GM12878 (cell line): Measurements from ENCODE around the gene ALDH3B2.

ENCODE experiments used
- ASH2L ChIP-seq: fragments of 300-600, 200-600 bp; sonication (generic); IDR thresholded peaks from 2 replicates; pipeline ENCODE4 v1.6.1; 2017; ENCODE audit warnings: low read depth, mild to moderate bottlenecking, borderline replicate concordance
- BHLHE40 ChIP-seq, 2 experiments: fragments of 450-650 bp in 1 of 2; IDR thresholded peaks; 2 replicates each; pipeline ENCODE4 v1.6.1; 2011 to 2017; ENCODE audit warnings: low read depth in 2 of 2, borderline replicate concordance in 1 of 2, improper control_type of control experiment in 1 of 2, low read length in 1 of 2, mild to moderate bottlenecking in 1 of 2
- CEBPZ ChIP-seq: fragments of 150-350 bp; IDR thresholded peaks from 2 replicates; pipeline ENCODE4 v1.6.1; 2016; ENCODE audit warnings: low read depth, low read length
- CHD1 ChIP-seq: IDR thresholded peaks from 2 replicates; pipeline ENCODE4 v1.6.1; 2012; ENCODE audit warnings: low read depth, low read length, improper control_type of control experiment
- CREB1 ChIP-seq: IDR thresholded peaks from 2 replicates; pipeline ENCODE4 v1.6.1; 2012; ENCODE audit warnings: low read depth, mild to moderate bottlenecking, inconsistent platforms
- CTCF ChIP-seq, 3 experiments: IDR thresholded peaks in 2 of 3; conservative IDR thresholded peaks in 1 of 3; 2 replicates each; pipeline ENCODE4 v1.5.1; 2011; ENCODE audit warnings: low read depth in 3 of 3, low read length in 3 of 3, mild to moderate bottlenecking in 3 of 3, control low read depth in 2 of 3, moderate library complexity in 2 of 3, inconsistent platforms in 1 of 3, mixed read lengths in 1 of 3; ENCODE audit not compliant: control insufficient read depth in 2 of 3, insufficient read depth in 1 of 3; ENCODE audit errors: extremely low read depth in 1 of 3
- HCFC1 ChIP-seq: fragments of 150-350 bp; IDR thresholded peaks from 2 replicates; pipeline ENCODE4 v1.6.1; 2014; ENCODE audit warnings: low read length
- NFYA ChIP-seq: IDR thresholded peaks from 2 replicates; pipeline ENCODE4 v1.6.1; 2011; ENCODE audit warnings: low read depth, mild to moderate bottlenecking, low read length, improper control_type of control experiment, borderline replicate concordance
- POLR2A ChIP-seq: IDR thresholded peaks from 2 replicates; pipeline ENCODE4 v1.6.1; 2011; ENCODE audit warnings: low read depth, mild to moderate bottlenecking, low read length
- POLR2AphosphoS5 ChIP-seq: IDR thresholded peaks from 2 replicates; pipeline ENCODE4 v1.6.1; 2011; ENCODE audit warnings: mild to moderate bottlenecking, low read length, inconsistent platforms
- POU2F2 ChIP-seq: IDR thresholded peaks from 3 replicates; pipeline ENCODE4 v1.6.1; 2011; ENCODE audit warnings: low read depth, mild to moderate bottlenecking, low read length, borderline replicate concordance
- SMC3 ChIP-seq: IDR thresholded peaks from 2 replicates; pipeline ENCODE4 v1.6.1; 2011; ENCODE audit warnings: low read length, improper control_type of control experiment, borderline replicate concordance
- SP1 ChIP-seq: IDR thresholded peaks from one replicate; pipeline ENCODE4 v1.6.1; 2011; ENCODE audit warnings: low read depth, low read length
- TF ChIP-seq, protein P1 (sequence below): fragments of 450-650 bp; IDR thresholded peaks from 2 replicates; pipeline ENCODE4 v1.6.1; 2017; ENCODE audit warnings: mild to moderate bottlenecking

- TF ChIP-seq SP1 (no peak), BHLHE40 (IDR thresholded peaks at IDR 0.05; ENCODE audit: borderline replicate concordance in 1 of 2, low read depth in 2 of 2, low read length in 1 of 2) (no peak), POLR2A (no peak), CTCF (IDR thresholded peaks at IDR 0.05 in 2 of 3, conservative IDR thresholded peaks at IDR 0.05 in 1 of 3; ENCODE audit: control insufficient read depth in 2 of 3, extremely low read depth in 1 of 3, insufficient read depth in 1 of 3, low read depth in 3 of 3, low read length in 3 of 3) (no peak), POLR2AphosphoS5 (no peak), POU2F2 (no peak), NFYA (no peak), SMC3 (no peak), CHD1 (no peak), CREB1 (no peak), HCFC1 (no peak), CEBPZ (no peak), ASH2L (no peak)
- TF ChIP-seq, protein P1, sequence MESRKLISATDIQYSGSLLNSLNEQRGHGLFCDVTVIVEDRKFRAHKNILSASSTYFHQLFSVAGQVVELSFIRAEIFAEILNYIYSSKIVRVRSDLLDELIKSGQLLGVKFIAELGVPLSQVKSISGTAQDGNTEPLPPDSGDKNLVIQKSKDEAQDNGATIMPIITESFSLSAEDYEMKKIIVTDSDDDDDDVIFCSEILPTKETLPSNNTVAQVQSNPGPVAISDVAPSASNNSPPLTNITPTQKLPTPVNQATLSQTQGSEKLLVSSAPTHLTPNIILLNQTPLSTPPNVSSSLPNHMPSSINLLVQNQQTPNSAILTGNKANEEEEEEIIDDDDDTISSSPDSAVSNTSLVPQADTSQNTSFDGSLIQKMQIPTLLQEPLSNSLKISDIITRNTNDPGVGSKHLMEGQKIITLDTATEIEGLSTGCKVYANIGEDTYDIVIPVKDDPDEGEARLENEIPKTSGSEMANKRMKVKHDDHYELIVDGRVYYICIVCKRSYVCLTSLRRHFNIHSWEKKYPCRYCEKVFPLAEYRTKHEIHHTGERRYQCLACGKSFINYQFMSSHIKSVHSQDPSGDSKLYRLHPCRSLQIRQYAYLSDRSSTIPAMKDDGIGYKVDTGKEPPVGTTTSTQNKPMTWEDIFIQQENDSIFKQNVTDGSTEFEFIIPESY: no peak
Observed at GRCh38 chr11:67641338-67642172, 32.9 kb downstream of the ALDH3B2 start.
